Measurements from ENCODE around the gene WBP2. TPM values are rescaled to one million over a fixed set of nuclear protein-coding genes. Genes with fewer than 3 reads are reported as not detected.
A peak's percentile ranks its signal among the peaks of the same experiment; 100 is the strongest.

WBP2 gene
- polyA plus RNA-seq, 1 donor (not counting 4 experiments of a cell fraction or from before 2014, with no cell fraction given) = 23.3 TPM

- dilution Hi-C loops (cut with MboI; ENCODE audit: extremely low pct_ligation_motif_present, low sequenced_read_pairs) = no loop called here
- DNase-seq (ENCODE audit: low read depth, low spot score) (no peak), FAIRE-seq (no peak)
- Histone ChIP-seq H3K9ac (ENCODE audit: control insufficient read depth, extremely low read depth, insufficient read depth, low read length) (no peak overlapping the region), H3K9me3 (ENCODE audit: control insufficient read depth, low read depth, low read length) (no peaks in the 10 kb centered on the region), H3K4me1 (ENCODE audit: control insufficient read depth, extremely low read depth, insufficient read depth, low read length) (peaks cover 3% of the 10 kb centered on the region), H4K20me1 (ENCODE audit: control insufficient read depth, extremely low read depth, insufficient read depth, low read length) (no peaks in the 10 kb centered on the region), H3K27ac (ENCODE audit: control insufficient read depth, insufficient read depth, low read length) (no peak overlapping the region), H3K9me1 (ENCODE audit: control insufficient read depth, extremely low read depth, insufficient read depth, low read length) (no peaks in the 10 kb centered on the region), H3K4me3 (ENCODE audit: control insufficient read depth in 2 of 3, extremely low read depth in 1 of 3, insufficient read depth in 2 of 3, low read depth in 1 of 3, low read length in 3 of 3) (no peak overlapping the region), H3K4me2 (ENCODE audit: control insufficient read depth, extremely low read depth, insufficient read depth, low read depth, low read length) (no peak overlapping the region), H3K36me3 (ENCODE audit: control insufficient read depth in 2 of 2, extremely low read depth in 1 of 2, insufficient read depth in 2 of 2, low read length in 2 of 2) (no peaks in the 10 kb centered on the region), H2AFZ (ENCODE audit: control insufficient read depth, low read length) (peak overlapping the region; percentile 51), H3K79me2 (ENCODE audit: control insufficient read depth, insufficient read depth, low read length) (no peaks in the 10 kb centered on the region), H3K27me3 (ENCODE audit: control insufficient read depth, extremely low read depth, insufficient read depth, low read length) (no peaks in the 10 kb centered on the region)
- no peak for TF ChIP-seq CTCF (optimal IDR thresholded peaks at IDR 0.05 in 1 of 3, IDR thresholded peaks at IDR 0.05 in 1 of 3, conservative IDR thresholded peaks at IDR 0.05 in 1 of 3; ENCODE audit: extremely low read depth in 1 of 3, insufficient read depth in 2 of 3, low read length in 3 of 3)
- TF ChIP-seq EZH2 (IDR thresholded peaks at IDR 0.05; ENCODE audit: low read length) = no peak
Measured at GRCh38 chr17:75832652-75833400, 22.3 kb downstream of the WBP2 start.

GRCh38 chr17:75832164-75832651 lies 22.9 kb downstream of the WBP2 start:
- Histone ChIP-seq H3K4me2 (ENCODE audit: control insufficient read depth, extremely low read depth, insufficient read depth, low read depth, low read length) (no peak overlapping the region), H3K9me3 (ENCODE audit: control insufficient read depth, low read depth, low read length) (no peaks in the 10 kb centered on the region), H3K4me3 (ENCODE audit: control insufficient read depth in 2 of 3, extremely low read depth in 1 of 3, insufficient read depth in 2 of 3, low read depth in 1 of 3, low read length in 3 of 3) (no peak overlapping the region), H4K20me1 (ENCODE audit: control insufficient read depth, extremely low read depth, insufficient read depth, low read length) (no peaks in the 10 kb centered on the region), H2AFZ (ENCODE audit: control insufficient read depth, low read length) (no peak overlapping the region), H3K4me1 (ENCODE audit: control insufficient read depth, extremely low read depth, insufficient read depth, low read length) (peaks cover 3% of the 10 kb centered on the region), H3K9ac (ENCODE audit: control insufficient read depth, extremely low read depth, insufficient read depth, low read length) (no peak overlapping the region), H3K9me1 (ENCODE audit: control insufficient read depth, extremely low read depth, insufficient read depth, low read length) (no peaks in the 10 kb centered on the region), H3K27me3 (ENCODE audit: control insufficient read depth, extremely low read depth, insufficient read depth, low read length) (no peaks in the 10 kb centered on the region), H3K79me2 (ENCODE audit: control insufficient read depth, insufficient read depth, low read length) (no peaks in the 10 kb centered on the region), H3K36me3 (ENCODE audit: control insufficient read depth in 2 of 2, extremely low read depth in 1 of 2, insufficient read depth in 2 of 2, low read length in 2 of 2) (no peaks in the 10 kb centered on the region), H3K27ac (ENCODE audit: control insufficient read depth, insufficient read depth, low read length) (no peak overlapping the region)
- FAIRE-seq = no peak
- TF ChIP-seq CTCF (optimal IDR thresholded peaks at IDR 0.05 in 1 of 3, IDR thresholded peaks at IDR 0.05 in 1 of 3, conservative IDR thresholded peaks at IDR 0.05 in 1 of 3; ENCODE audit: extremely low read depth in 1 of 3, insufficient read depth in 2 of 3, low read length in 3 of 3) (no peak), EZH2 (IDR thresholded peaks at IDR 0.05; ENCODE audit: low read length) (no peak)
- no peak for DNase-seq (ENCODE audit: low read depth, low spot score)
- dilution Hi-C loops (cut with MboI; ENCODE audit: extremely low pct_ligation_motif_present, low sequenced_read_pairs) = no loop called here

All from keratinocyte (primary cell).